Panc1 (cell line): ENCODE results near the gene POU3F1. TPM values are rescaled to one million over a fixed set of nuclear protein-coding genes. Genes with fewer than 3 reads are reported as not detected.

Experiments used
- ATAC-seq: fragments of 200-7000 bp; cut with Tn5 transposase; 2 replicates; pipeline ENCODE4 v1.9.1; 2020; ENCODE audit warnings: mild to moderate bottlenecking, moderate library complexity
- Bru-seq: library from RNA; stranded (reverse); fragments of 400-500 nt; gene quantifications from one replicate; lab custom pipeline; 2021; lab: Mats Ljungman, UMichigan
- BruChase-seq, 2 experiments: library from RNA; stranded (reverse); fragments of 400-500 nt; gene quantifications; one replicate each; lab custom pipeline; 2021; lab: Mats Ljungman, UMichigan
- BruUV-seq: library from RNA; stranded (reverse); fragments of 400-500 nt; replicated peaks from 2 replicates; lab custom pipeline; 2021; lab: Mats Ljungman, UMichigan
- CTCF ChIA-PET: fragments of 300-600 bp; sonication (Branson Sonifier 250); formaldehyde crosslinking; loops from one replicate; lab custom pipeline; 2022; ENCODE audit warnings: antibody characterized with exemption; lab: Charles Lee
- POLR2A ChIA-PET: fragments of 300-600 bp; sonication (Branson Sonifier 250); formaldehyde crosslinking; loops from one replicate; lab custom pipeline; 2022; ENCODE audit warnings: antibody characterized with exemption; lab: Charles Lee
- DNase-seq: peaks from one replicate; pipeline ENCODE4 v3.0.0-alpha.2; 2010; ENCODE audit warnings: low read depth, low spot score
- H3K27ac ChIP-seq: 2 replicates; pipeline ENCODE4 v1.5.1; 2011; ENCODE audit warnings: mild to moderate bottlenecking, low read length, inconsistent platforms
- H3K27me3 ChIP-seq: fragments of 200-500 bp; sonication (Bioruptor generic); 2 replicates; pipeline ENCODE4 v1.6.0; 2014; ENCODE audit warnings: low read length, inconsistent platforms; ENCODE audit not compliant: control insufficient read depth, insufficient read depth
- H3K36me3 ChIP-seq: fragments of 200-500 bp; sonication (Bioruptor generic); 2 replicates; pipeline ENCODE4 v1.5.1; 2014; ENCODE audit warnings: inconsistent platforms, mild to moderate bottlenecking, low read length, moderate library complexity; ENCODE audit not compliant: control insufficient read depth, insufficient read depth
- H3K4me1 ChIP-seq: 2 replicates; pipeline ENCODE4 v1.5.1; 2011; ENCODE audit warnings: inconsistent platforms, mild to moderate bottlenecking, low read length, moderate library complexity; ENCODE audit not compliant: control insufficient read depth, insufficient read depth
- H3K4me3 ChIP-seq, 2 experiments: 2 replicates each; pipeline ENCODE4 v1.5.1; 2011 to 2012; ENCODE audit warnings: low read depth in 2 of 2, low read length in 2 of 2, mild to moderate bottlenecking in 2 of 2, inconsistent platforms in 1 of 2, moderate library complexity in 1 of 2
- H3K9me3 ChIP-seq: fragments of 200-500 bp; sonication (Bioruptor generic); 2 replicates; pipeline ENCODE4 v1.5.1; 2014; ENCODE audit warnings: low read depth, mild to moderate bottlenecking, inconsistent platforms, low read length, moderate library complexity; ENCODE audit not compliant: control insufficient read depth, insufficient read depth
- POLR2AphosphoS5 ChIP-seq: IDR thresholded peaks from 2 replicates; pipeline ENCODE4 v1.6.1; 2012; ENCODE audit warnings: mild to moderate bottlenecking, low read depth, low read length, moderate library complexity
- SIN3A ChIP-seq: IDR thresholded peaks from 2 replicates; pipeline ENCODE4 v1.6.1; 2012; ENCODE audit warnings: low read depth, mild to moderate bottlenecking, low read length, moderate library complexity, borderline replicate concordance; ENCODE audit not compliant: insufficient read depth
- TCF7L2 ChIP-seq: IDR thresholded peaks from 2 replicates; pipeline ENCODE4 v1.6.1; 2011; ENCODE audit warnings: mild to moderate bottlenecking, low read depth, low read length, inconsistent platforms
- in situ Hi-C: cut with HindIII; loops from 2 replicates; pipeline ENCODE4 v1.10.0; 2016; ENCODE audit warnings: low sequenced_read_pairs, low pct_unique_long_range_greater_than_20kb
- intact Hi-C: fragments of 100-400 bp; cut with micrococcal nuclease; formaldehyde crosslinking; loops from one replicate; pipeline ENCODE4 v1.10.0; 2022; ENCODE audit not compliant: unreplicated experiment
- long read RNA-seq: library from polyadenylated mRNA; unstranded; transcript quantifications from one replicate; pipeline ENCODE4 v2.0.0, GENCODE V29; 2021; ENCODE audit not compliant: unreplicated experiment
- polyA plus RNA-seq: library from polyadenylated mRNA; unstranded; fragments of >200 nt; gene quantifications from one replicate; pipeline ENCODE4 v1.2.1, GENCODE V29; 2012; ENCODE audit warnings: missing spikeins; ENCODE audit not compliant: insufficient read length
- total RNA-seq: library from RNA; stranded (reverse); gene quantifications from one replicate; pipeline ENCODE4 v1.2.1, GENCODE V29; 2021; ENCODE audit not compliant: unreplicated experiment
- TF ChIP-seq, protein P1 (sequence below): fragments of 450-650 bp; IDR thresholded peaks from 2 replicates; pipeline ENCODE4 v1.5.1; 2017; ENCODE audit warnings: mild to moderate bottlenecking
- TF ChIP-seq, protein P2 (sequence below), 2 experiments: IDR thresholded peaks; 2 replicates each; pipeline ENCODE4 v1.6.1; 2011 to 2012; ENCODE audit warnings: low read depth in 2 of 2, control low read depth in 1 of 2, low read length in 1 of 2, mild to moderate bottlenecking in 1 of 2, moderate library complexity in 1 of 2; ENCODE audit not compliant: insufficient read depth in 1 of 2

Gene POU3F1
- total RNA-seq, result 0.08 TPM
- polyA plus RNA-seq, result not detected
- Bru-seq, nascent RNA, result not detected
- BruChase-seq, experiment 1, labeled RNA remaining after a 2-hour chase, result not detected
- BruChase-seq, experiment 2, labeled RNA remaining after a 6-hour chase, result percentile 2 among the genes with signal in this experiment
- long read RNA-seq, result 0 reads

DNA sequence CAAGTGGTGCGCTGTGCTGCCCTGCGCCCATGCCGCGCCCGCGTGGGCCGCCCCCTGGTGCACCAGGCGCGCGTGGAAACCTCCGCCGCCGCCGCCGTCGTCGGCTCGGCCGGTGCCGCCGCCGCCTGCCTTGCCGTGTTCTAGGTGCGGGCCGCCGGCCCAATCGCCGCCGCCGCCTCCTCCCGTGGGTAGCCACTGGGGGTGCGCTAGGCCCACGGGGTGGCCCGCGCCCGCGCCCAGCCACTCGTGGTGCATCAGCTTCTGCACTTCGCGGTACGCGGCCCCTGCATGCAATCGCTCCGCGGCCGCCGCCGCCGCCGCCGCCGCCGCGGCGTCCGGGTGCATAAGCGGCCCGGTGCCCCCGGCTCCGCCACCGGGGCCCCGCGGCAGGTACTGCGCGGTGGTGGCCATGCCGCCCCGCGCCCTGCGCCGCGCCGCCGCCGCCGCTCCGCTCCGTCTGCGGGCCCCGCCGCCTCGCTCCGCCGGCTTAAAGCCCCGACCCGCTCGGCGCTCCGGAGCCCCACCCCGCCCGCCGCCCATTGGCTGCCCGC lies at the start of gene POU3F1:
POU3F1 (minus strand) TSS at position 461 of the 551 bp plus-strand sequence; CDS start at position 411, 50 bp downstream.
- TF ChIP-seq POLR2AphosphoS5, result no peak
- no peak for TF ChIP-seq TCF7L2
- TF ChIP-seq, protein P1, sequence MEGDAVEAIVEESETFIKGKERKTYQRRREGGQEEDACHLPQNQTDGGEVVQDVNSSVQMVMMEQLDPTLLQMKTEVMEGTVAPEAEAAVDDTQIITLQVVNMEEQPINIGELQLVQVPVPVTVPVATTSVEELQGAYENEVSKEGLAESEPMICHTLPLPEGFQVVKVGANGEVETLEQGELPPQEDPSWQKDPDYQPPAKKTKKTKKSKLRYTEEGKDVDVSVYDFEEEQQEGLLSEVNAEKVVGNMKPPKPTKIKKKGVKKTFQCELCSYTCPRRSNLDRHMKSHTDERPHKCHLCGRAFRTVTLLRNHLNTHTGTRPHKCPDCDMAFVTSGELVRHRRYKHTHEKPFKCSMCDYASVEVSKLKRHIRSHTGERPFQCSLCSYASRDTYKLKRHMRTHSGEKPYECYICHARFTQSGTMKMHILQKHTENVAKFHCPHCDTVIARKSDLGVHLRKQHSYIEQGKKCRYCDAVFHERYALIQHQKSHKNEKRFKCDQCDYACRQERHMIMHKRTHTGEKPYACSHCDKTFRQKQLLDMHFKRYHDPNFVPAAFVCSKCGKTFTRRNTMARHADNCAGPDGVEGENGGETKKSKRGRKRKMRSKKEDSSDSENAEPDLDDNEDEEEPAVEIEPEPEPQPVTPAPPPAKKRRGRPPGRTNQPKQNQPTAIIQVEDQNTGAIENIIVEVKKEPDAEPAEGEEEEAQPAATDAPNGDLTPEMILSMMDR, result no peak
- Histone ChIP-seq H3K9me3 (no peaks in the 10 kb centered on the region), H3K4me1 (peaks cover 4% of the 10 kb centered on the region; the same call in 1 of the 2 replicates), H3K4me3 (peak within 1 kb of the TSS; percentile 53 to 54), H3K27me3 (peaks cover 11% of the 10 kb centered on the region; the same call in 1 of the 2 replicates), H3K36me3 (no peaks in the 10 kb centered on the region), H3K27ac (no peak within 1 kb of the TSS)
- CTCF ChIA-PET, result interaction anchor here (0.6 to 0.7 kb wide), 2 partner anchors 25 to 34 kb away, joined by 3 to 8 read pairs; no protein-coding TSS in a partner anchor
- intact Hi-C loops (no loop called here), in situ Hi-C loops (no loop called here)
- DNase-seq (no peak), ATAC-seq (peak; percentile 14)
- BruUV-seq, result no TSS peak
- POLR2A ChIA-PET, result interaction anchor here (0.6 kb wide), 1 partner anchor 17 kb away, joined by 4 read pairs; no protein-coding TSS in a partner anchor

DNA sequence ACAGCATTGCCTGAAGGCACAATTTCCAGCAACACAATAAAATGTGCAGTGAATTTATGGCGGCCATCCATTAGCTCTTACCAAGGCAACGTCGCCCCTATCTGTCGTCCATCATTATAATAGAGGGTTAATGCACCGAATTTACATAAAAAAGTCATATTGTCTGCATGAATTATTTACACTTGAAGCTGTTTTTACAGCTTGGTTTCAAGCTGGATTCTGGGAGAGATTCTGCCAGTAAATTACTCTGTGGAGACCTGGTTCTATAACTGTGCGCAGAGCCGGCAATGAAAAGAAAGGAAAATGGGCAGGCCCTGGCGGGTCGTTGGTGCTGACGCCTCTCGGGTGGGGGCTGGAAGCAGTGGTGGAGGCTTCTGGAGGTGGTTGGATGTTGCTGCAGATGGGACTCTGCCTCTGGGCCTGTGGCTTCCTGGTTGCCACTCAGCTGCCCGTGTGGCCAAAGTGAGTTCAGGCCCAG lies 48.9 kb upstream of the POU3F1 start:
- intact Hi-C loops, result no loop called here
- TF ChIP-seq TCF7L2 (no peak), POLR2AphosphoS5 (no peak), SIN3A (no peak)
- TF ChIP-seq, protein P2, sequence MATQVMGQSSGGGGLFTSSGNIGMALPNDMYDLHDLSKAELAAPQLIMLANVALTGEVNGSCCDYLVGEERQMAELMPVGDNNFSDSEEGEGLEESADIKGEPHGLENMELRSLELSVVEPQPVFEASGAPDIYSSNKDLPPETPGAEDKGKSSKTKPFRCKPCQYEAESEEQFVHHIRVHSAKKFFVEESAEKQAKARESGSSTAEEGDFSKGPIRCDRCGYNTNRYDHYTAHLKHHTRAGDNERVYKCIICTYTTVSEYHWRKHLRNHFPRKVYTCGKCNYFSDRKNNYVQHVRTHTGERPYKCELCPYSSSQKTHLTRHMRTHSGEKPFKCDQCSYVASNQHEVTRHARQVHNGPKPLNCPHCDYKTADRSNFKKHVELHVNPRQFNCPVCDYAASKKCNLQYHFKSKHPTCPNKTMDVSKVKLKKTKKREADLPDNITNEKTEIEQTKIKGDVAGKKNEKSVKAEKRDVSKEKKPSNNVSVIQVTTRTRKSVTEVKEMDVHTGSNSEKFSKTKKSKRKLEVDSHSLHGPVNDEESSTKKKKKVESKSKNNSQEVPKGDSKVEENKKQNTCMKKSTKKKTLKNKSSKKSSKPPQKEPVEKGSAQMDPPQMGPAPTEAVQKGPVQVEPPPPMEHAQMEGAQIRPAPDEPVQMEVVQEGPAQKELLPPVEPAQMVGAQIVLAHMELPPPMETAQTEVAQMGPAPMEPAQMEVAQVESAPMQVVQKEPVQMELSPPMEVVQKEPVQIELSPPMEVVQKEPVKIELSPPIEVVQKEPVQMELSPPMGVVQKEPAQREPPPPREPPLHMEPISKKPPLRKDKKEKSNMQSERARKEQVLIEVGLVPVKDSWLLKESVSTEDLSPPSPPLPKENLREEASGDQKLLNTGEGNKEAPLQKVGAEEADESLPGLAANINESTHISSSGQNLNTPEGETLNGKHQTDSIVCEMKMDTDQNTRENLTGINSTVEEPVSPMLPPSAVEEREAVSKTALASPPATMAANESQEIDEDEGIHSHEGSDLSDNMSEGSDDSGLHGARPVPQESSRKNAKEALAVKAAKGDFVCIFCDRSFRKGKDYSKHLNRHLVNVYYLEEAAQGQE (IDR thresholded peaks at IDR 0.05; ENCODE audit: insufficient read depth in 1 of 2, low read depth in 2 of 2, low read length in 1 of 2), result no peak
- TF ChIP-seq, protein P1, result no peak
- Histone ChIP-seq H3K4me1 (no peaks in the 10 kb centered on the region), H3K27ac (no peak overlapping the region), H3K27me3 (no peaks in the 10 kb centered on the region), H3K4me3 (no peak overlapping the region), H3K9me3 (no peaks in the 10 kb centered on the region), H3K36me3 (no peaks in the 10 kb centered on the region)
- ChIA-PET CTCF (no interaction called here), POLR2A (no interaction called here)
- ATAC-seq (no peak), DNase-seq (no peak)
- in situ Hi-C loops, result no loop called here
- BruUV-seq, result no TSS peak
